Thyroid gland (tissue), 4 donors: ENCODE data around the gene MDH1. TPM values are rescaled to one million over a fixed set of nuclear protein-coding genes. Genes with fewer than 3 reads are reported as not detected.

ENCODE experiments used
- DNase-seq, 2 donors: peaks; one replicate each; pipeline ENCODE4 v3.0.0-alpha.2; 2019
- H3K27ac ChIP-seq, 3 donors: fragments of 200-600 bp; sonication (generic); 1 replicate in 2 of 3; 2 replicates in 1 of 3; pipeline ENCODE4 v1.5.1; 2016 to 2019; ENCODE audit warnings: mild to moderate bottlenecking in 1 of 3, moderate library complexity in 1 of 3
- H3K27me3 ChIP-seq: fragments of 200-600 bp; sonication (generic); one replicate; pipeline ENCODE4 v1.5.1; 2019
- H3K36me3 ChIP-seq, 2 donors: fragments of 200-600 bp; sonication (generic); one replicate each; pipeline ENCODE4 v1.5.1; 2016 to 2019
- H3K4me1 ChIP-seq, 2 donors: fragments of 200-600 bp; sonication (generic); one replicate each; pipeline ENCODE4 v1.5.1; 2017 to 2019
- H3K4me3 ChIP-seq, 3 donors: fragments of 200-600 bp; sonication (generic); replicated peaks in 1 of 3; 1 replicate in 2 of 3; 2 replicates in 1 of 3; pipeline ENCODE4 v1.5.1; 2016; ENCODE audit warnings: mild to moderate bottlenecking in 1 of 3
- H3K9me3 ChIP-seq: fragments of 200-600 bp; sonication (generic); one replicate; pipeline ENCODE4 v1.5.1; 2017
- POLR2A ChIP-seq, 2 donors: fragments of 450-650 bp; IDR thresholded peaks; one replicate each; pipeline ENCODE4 v1.6.1; 2017; ENCODE audit warnings: antibody characterized with exemption in 2 of 2, mild to moderate bottlenecking in 2 of 2, moderate library complexity in 1 of 2
- whole genome bisulfite sequencing, 2 donors: methylation state at CpG; one replicate each; pipeline ENCODE4 v1.1.5; 2017; 5-methylcytosine and 5-hydroxymethylcytosine counted together
- intact Hi-C: fragments of 100-400 bp; cut with DNase I; formaldehyde crosslinking; loops from one replicate; pipeline ENCODE4 v1.15.1; 2023
- total RNA-seq, 4 donors: library from RNA; depleted of rRNA; stranded (reverse); fragments of >200 nt; gene quantifications; one replicate each; pipeline ENCODE4 v1.2.3, GENCODE V29; 2016
- TF ChIP-seq, protein P1 (sequence below), 6 experiments: fragments of 200-600 bp in 3 of 6; fragments of 450-650 bp in 3 of 6; sonication (generic) in 3 of 6; IDR thresholded peaks; one replicate each; pipeline ENCODE4 v1.5.1; 2016 to 2019; ENCODE audit warnings: antibody characterized with exemption in 6 of 6, mild to moderate bottlenecking in 2 of 6, inconsistent platforms in 1 of 6, moderate library complexity in 1 of 6

The MDH1 gene
- total RNA-seq, 4 donors from 2014 or later = 119 to 178 (median 136) TPM

DNA sequence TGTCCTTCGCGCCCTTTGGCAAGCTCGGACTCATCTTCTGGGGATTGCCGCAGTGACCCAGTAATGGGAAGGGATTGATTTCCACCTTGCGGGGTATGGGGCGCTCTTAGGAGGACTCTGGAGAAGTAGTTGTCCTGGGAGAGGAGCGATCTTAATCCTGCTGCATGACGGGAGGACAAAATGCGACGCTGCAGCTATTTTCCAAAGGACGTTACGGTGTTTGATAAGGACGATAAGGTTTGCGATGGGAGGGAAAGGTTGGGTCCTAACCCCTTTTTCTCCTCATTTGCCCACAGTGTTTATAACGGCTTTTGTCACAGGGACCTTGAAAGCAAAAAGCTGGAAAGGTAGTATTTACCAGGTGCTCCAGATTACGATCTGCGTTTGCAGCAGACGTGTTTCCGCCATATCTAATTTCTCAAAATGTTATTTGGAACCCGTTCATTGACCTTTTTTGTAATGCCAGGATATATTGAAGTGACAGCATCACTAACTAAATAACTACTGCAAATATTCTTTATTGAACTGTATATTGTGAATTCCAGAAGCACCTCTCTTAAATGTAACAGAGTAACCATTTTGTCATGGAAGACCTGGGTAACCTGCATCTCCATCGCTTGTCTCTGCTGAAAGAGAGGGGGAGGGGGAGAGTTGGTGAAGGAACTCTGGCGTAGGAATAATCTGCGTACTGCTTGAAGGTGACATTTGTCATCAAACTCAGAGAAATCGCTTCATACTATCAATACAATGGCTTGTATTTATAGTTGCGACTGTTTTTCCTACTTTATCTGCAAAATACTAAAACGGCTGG lies 590 bp downstream of the MDH1 start:
- Histone ChIP-seq H3K36me3 (no peaks in the 10 kb centered on the region), H3K4me1 (peaks cover 8 to 16% of the 10 kb centered on the region in 2 donors), H3K9me3 (no peaks in the 10 kb centered on the region), H3K4me3 (peak overlapping the region; percentile 31 to 70 (median 69)), H3K27ac (peak overlapping the region; percentile 24 to 84 (median 77)), H3K27me3 (no peaks in the 10 kb centered on the region)
- 5% methylated on average over 24 to 26 of the region's 26 CpGs for WGBS, 2 donors
- TF ChIP-seq, protein P1, sequence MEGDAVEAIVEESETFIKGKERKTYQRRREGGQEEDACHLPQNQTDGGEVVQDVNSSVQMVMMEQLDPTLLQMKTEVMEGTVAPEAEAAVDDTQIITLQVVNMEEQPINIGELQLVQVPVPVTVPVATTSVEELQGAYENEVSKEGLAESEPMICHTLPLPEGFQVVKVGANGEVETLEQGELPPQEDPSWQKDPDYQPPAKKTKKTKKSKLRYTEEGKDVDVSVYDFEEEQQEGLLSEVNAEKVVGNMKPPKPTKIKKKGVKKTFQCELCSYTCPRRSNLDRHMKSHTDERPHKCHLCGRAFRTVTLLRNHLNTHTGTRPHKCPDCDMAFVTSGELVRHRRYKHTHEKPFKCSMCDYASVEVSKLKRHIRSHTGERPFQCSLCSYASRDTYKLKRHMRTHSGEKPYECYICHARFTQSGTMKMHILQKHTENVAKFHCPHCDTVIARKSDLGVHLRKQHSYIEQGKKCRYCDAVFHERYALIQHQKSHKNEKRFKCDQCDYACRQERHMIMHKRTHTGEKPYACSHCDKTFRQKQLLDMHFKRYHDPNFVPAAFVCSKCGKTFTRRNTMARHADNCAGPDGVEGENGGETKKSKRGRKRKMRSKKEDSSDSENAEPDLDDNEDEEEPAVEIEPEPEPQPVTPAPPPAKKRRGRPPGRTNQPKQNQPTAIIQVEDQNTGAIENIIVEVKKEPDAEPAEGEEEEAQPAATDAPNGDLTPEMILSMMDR (IDR thresholded peaks at IDR 0.05) = no peak
- TF ChIP-seq POLR2A (IDR thresholded peaks at IDR 0.05) = no peak
- intact Hi-C loops = no loop called here
- DNase-seq = no peak

DNA sequence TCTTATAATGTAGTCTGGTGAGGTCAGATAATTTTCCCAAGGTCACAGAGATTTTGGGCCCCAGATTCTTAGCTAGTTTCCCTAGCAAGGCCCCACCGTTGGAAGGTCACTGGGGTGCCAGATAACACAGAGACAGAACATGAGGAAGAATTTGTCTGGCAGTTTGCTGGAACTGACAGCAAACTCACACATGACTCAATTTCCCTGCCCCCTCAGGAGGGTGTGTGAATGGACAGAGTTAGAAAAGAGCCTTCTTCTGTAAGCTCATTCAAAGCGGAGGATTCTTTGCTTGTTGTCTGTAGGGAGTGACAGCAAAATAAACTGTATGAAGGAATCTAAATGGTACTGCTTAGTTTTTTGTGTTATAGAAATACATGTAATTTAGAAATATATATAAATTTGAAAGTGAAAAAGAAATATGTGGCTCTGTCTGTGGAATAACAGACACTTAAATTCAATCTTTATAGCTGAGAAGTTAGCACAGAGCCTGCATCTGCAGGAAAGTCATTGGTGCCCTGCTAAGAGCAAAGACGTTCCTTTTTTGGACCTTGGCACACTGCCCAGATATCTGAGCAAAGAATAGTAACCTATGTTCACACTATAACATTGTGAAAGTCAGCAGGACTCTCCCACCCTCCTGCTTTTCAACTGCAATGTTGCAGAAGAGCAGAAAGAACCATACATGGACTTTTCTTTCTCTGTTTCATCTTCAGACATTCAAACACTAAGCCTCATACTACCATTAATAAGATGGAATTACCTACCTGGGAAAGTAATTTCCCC lies 2.1 kb downstream of the MDH1 start:
- H3K9me3 ChIP-seq = no peaks in the 10 kb centered on the region
- peaks cover 2% of the 10 kb centered on the region in 2 donors for H3K36me3 ChIP-seq
- no peak overlapping the region for H3K4me3 ChIP-seq
- 61 to 62% methylated on average over 3 of the region's 3 CpGs for WGBS, 2 donors
- peaks cover 8 to 16% of the 10 kb centered on the region in 2 donors for H3K4me1 ChIP-seq
- H3K27me3 ChIP-seq = no peaks in the 10 kb centered on the region
- no peak for TF ChIP-seq POLR2A (IDR thresholded peaks at IDR 0.05)
- TF ChIP-seq, protein P1 (IDR thresholded peaks at IDR 0.05) = no peak
- no peak overlapping the region for H3K27ac ChIP-seq
- intact Hi-C loops = no loop called here
- DNase-seq = no peak

DNA sequence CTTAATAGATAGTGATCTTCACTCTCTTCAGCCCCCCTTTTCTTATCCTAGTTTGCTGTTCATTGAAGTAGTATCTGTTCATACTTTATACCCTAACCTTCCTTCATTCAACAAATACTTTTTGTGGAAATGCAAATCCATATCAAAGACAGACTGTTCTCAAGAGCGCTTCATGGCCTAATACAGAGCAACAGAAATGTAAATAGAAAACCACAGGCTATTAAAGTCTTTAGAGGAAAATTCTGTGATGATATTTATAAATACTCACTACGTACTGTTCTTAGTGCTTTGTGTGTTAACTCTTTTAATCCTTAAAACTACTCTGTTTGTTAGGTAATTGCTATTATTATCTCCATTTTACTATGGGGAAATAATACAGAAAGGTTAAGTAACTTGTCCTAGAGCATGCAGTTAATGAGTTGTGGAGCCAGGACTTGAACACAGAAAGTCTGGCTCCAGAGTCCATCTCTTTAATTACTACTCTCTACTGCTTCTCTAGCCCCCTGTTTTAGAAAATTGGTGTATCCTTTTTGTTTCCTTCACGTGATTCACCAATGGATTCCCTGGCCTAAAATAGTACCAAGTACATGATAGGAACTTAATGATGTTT lies 2.9 kb downstream of the MDH1 start:
- intact Hi-C loops = no loop called here
- H3K27me3 ChIP-seq = no peaks in the 10 kb centered on the region
- no peak overlapping the region for H3K4me3 ChIP-seq
- H3K9me3 ChIP-seq = no peaks in the 10 kb centered on the region
- TF ChIP-seq POLR2A (IDR thresholded peaks at IDR 0.05) = no peak
- TF ChIP-seq, protein P1 (IDR thresholded peaks at IDR 0.05) = no peak
- 90 to 91% methylated on average over 3 of the region's 3 CpGs for WGBS, 2 donors
- H3K36me3 ChIP-seq = peaks cover 6 to 9% of the 10 kb centered on the region in 2 donors
- peaks cover 8 to 16% of the 10 kb centered on the region in 2 donors for H3K4me1 ChIP-seq
- no peak for DNase-seq
- no peak overlapping the region for H3K27ac ChIP-seq

DNA sequence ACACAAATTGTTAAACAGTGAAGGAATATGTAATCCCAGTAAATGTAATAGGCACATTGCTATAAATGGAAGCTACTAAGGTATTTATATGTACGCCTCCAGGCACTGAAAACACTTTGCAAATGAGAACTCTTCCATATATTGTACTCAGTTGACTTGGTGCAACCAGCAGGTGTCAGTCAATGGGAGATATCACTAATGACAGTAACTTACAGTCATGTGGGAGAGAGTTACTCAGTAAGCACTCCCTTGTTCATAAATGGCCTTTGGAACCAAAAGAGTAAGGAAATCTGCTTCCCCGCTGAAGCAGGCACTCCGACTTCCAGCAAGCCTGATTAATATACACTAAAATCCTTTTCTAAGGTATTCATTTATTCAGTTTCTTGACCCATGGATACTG lies 5.9 kb downstream of the MDH1 start:
- WGBS, 2 donors = 96% methylated on average over 3 of the region's 3 CpGs
- Histone ChIP-seq H3K36me3 (peaks cover 6 to 9% of the 10 kb centered on the region in 2 donors), H3K27me3 (no peaks in the 10 kb centered on the region), H3K4me1 (peaks cover 7 to 10% of the 10 kb centered on the region in 2 donors), H3K4me3 (no peak overlapping the region), H3K27ac (no peak overlapping the region), H3K9me3 (no peaks in the 10 kb centered on the region)
- no peak for DNase-seq
- TF ChIP-seq, protein P1 (IDR thresholded peaks at IDR 0.05) = no peak
- no peak for TF ChIP-seq POLR2A (IDR thresholded peaks at IDR 0.05)
- intact Hi-C loops = no loop called here
